HUES48 (cell line): ENCODE data around the gene OTUB1.

Experiments
- H3K27ac ChIP-seq: one replicate; pipeline ENCODE4 v1.7.0; 2013; ENCODE audit warnings: low read depth, low read length, inconsistent platforms
- H3K27me3 ChIP-seq: 2 replicates; pipeline ENCODE4 v1.6.1; 2013; ENCODE audit warnings: mild to moderate bottlenecking, low read length; ENCODE audit not compliant: control insufficient read depth, insufficient read depth
- H3K36me3 ChIP-seq: 2 replicates; pipeline ENCODE4 v1.6.1; 2013; ENCODE audit warnings: low read length; ENCODE audit not compliant: control insufficient read depth, insufficient read depth
- H3K4me1 ChIP-seq: 2 replicates; pipeline ENCODE4 v1.6.1; 2013; ENCODE audit warnings: mild to moderate bottlenecking, low read length; ENCODE audit not compliant: control insufficient read depth, insufficient read depth
- H3K4me3 ChIP-seq: 2 replicates; pipeline ENCODE4 v1.5.1; 2013; ENCODE audit warnings: mild to moderate bottlenecking, low read depth, low read length
- H3K9ac ChIP-seq: 2 replicates; pipeline ENCODE4 v1.6.1; 2013; ENCODE audit warnings: mild to moderate bottlenecking, low read depth, low read length, moderate library complexity
- H3K9me3 ChIP-seq: 2 replicates; pipeline ENCODE4 v1.6.1; 2013; ENCODE audit warnings: low read length; ENCODE audit not compliant: control insufficient read depth, insufficient read depth

OTUB1 gene

GRCh38 chr11:63978551-63979239 lies 7.5 kb upstream of the OTUB1 start:
- Histone ChIP-seq H3K27me3 (no peaks in the 10 kb centered on the region), H3K9ac (peak overlapping the region; percentile 15; the same call in 1 of the 2 replicates), H3K36me3 (peaks cover 17% of the 10 kb centered on the region), H3K9me3 (no peaks in the 10 kb centered on the region), H3K4me1 (peaks cover 22% of the 10 kb centered on the region), H3K4me3 (no peak overlapping the region), H3K27ac (peak overlapping the region; percentile 78)

GRCh38 chr11:63979426-63979825 lies 6.8 kb upstream of the OTUB1 start:
- H3K9ac ChIP-seq, result no peak overlapping the region
- H3K9me3 ChIP-seq, result no peaks in the 10 kb centered on the region
- H3K4me1 ChIP-seq, result peaks cover 22% of the 10 kb centered on the region
- H3K27me3 ChIP-seq, result no peaks in the 10 kb centered on the region
- no peak overlapping the region for H3K4me3 ChIP-seq
- peaks cover 17% of the 10 kb centered on the region for H3K36me3 ChIP-seq
- peak overlapping the region; percentile 78 for H3K27ac ChIP-seq

DNA sequence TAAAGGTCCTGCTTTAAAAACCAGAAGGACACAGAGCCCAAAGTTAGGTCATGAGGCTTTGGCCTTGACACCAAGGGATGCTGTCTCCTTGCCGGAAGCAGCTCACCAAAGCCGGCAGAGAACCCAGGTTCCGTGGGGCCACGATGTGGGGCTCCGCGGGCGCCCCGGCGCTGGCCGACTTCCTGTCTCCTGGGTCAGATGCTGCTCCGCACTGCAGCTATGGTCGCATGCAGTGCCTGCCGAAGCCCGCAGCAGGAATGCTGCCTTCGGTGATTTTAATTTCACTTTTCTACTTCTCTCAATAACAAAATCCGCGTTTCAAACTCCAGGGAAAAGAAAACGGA lies 454 bp upstream of the OTUB1 start:
- H3K27me3 ChIP-seq, result no peaks in the 10 kb centered on the region
- H3K9ac ChIP-seq, result peak overlapping the region; percentile 98
- no peaks in the 10 kb centered on the region for H3K9me3 ChIP-seq
- peak overlapping the region; percentile 99 for H3K4me3 ChIP-seq
- H3K27ac ChIP-seq, result peak overlapping the region; percentile 99
- H3K36me3 ChIP-seq, result peaks cover 30% of the 10 kb centered on the region
- H3K4me1 ChIP-seq, result peaks cover 19% of the 10 kb centered on the region

DNA sequence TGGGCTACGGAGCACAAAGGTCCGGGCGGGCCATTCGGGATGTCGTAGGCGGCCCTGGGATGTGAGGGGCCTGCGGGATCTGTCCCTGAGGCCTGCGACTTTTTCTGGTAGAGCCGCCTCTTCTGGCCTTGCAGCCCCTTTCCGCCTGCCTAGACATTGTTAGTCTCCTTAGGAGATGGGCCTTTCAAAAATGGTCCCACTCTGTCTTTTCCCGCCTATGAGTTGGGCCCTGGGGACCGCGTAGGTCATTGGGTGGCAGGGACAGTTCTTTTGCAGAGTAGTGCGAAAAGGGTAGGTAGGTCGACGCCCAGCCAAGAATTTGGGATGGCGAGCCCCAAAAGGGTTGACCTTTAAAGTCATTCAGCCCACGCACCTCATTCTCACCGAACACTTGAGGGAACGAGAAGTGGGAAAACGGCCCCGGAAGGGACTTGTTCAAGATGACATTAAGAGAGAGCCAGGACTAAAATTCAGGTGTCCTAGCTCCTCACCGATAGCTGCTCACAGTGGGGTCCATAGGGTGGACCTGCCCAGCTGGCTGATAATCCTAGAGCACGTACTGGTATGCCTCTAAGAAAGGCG lies 785 bp downstream of the OTUB1 start:
- Histone ChIP-seq H3K4me1 (peaks cover 19% of the 10 kb centered on the region), H3K9ac (peak overlapping the region; percentile 98), H3K27ac (peak overlapping the region; percentile 99), H3K9me3 (no peaks in the 10 kb centered on the region), H3K4me3 (peak overlapping the region; percentile 99), H3K36me3 (peaks cover 43% of the 10 kb centered on the region), H3K27me3 (no peaks in the 10 kb centered on the region)

- no peak overlapping the region for H3K4me3 ChIP-seq
- peaks cover 12% of the 10 kb centered on the region for H3K4me1 ChIP-seq
- H3K36me3 ChIP-seq, result peaks cover 73% of the 10 kb centered on the region
- H3K27ac ChIP-seq, result no peak overlapping the region
- H3K9me3 ChIP-seq, result no peaks in the 10 kb centered on the region
- no peaks in the 10 kb centered on the region for H3K27me3 ChIP-seq
- no peak overlapping the region for H3K9ac ChIP-seq
Observed at GRCh38 chr11:63991558-63991957, 5.3 kb downstream of the OTUB1 start.

GRCh38 chr11:63993100-63993499 lies 6.9 kb downstream of the OTUB1 start:
- Histone ChIP-seq H3K27me3 (no peaks in the 10 kb centered on the region), H3K4me3 (no peak overlapping the region), H3K9me3 (no peaks in the 10 kb centered on the region), H3K9ac (no peak overlapping the region), H3K27ac (no peak overlapping the region), H3K4me1 (peaks cover 3% of the 10 kb centered on the region; the same call in 1 of the 2 replicates), H3K36me3 (peaks cover 80% of the 10 kb centered on the region)

GRCh38 chr11:63993993-63994392 lies 7.8 kb downstream of the OTUB1 start:
- H3K4me1 ChIP-seq, result peaks cover 8% of the 10 kb centered on the region; the same call in 1 of the 2 replicates
- no peak overlapping the region for H3K9ac ChIP-seq
- H3K4me3 ChIP-seq, result no peak overlapping the region
- no peak overlapping the region for H3K27ac ChIP-seq
- peaks cover 72% of the 10 kb centered on the region for H3K36me3 ChIP-seq
- no peaks in the 10 kb centered on the region for H3K9me3 ChIP-seq
- no peaks in the 10 kb centered on the region for H3K27me3 ChIP-seq

DNA sequence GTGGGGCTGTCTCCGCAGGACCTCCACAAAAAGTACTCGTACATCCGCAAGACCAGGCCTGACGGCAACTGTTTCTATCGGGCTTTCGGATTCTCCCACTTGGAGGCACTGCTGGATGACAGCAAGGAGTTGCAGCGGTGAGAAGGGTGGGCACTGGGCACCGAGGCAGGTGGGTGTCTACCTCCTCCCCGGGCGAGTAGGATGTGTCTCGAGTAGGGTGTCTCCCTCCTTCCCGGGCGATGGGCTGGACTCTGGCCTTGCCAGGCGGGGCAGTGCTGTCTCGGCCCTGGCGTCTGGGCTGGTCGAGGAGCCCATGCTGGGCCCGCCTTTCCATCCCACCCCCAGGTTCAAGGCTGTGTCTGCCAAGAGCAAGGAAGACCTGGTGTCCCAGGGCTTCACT lies 10.3 kb downstream of the OTUB1 start:
- peaks cover 9% of the 10 kb centered on the region for H3K27me3 ChIP-seq
- H3K36me3 ChIP-seq, result peaks cover 51% of the 10 kb centered on the region
- no peak overlapping the region for H3K27ac ChIP-seq
- peaks cover 8% of the 10 kb centered on the region; the same call in 1 of the 2 replicates for H3K4me1 ChIP-seq
- H3K9me3 ChIP-seq, result no peaks in the 10 kb centered on the region
- H3K9ac ChIP-seq, result no peak overlapping the region
- H3K4me3 ChIP-seq, result no peak overlapping the region

- Histone ChIP-seq H3K4me1 (peaks cover 8% of the 10 kb centered on the region; the same call in 1 of the 2 replicates), H3K27me3 (peaks cover 16% of the 10 kb centered on the region), H3K27ac (no peak overlapping the region), H3K4me3 (no peak overlapping the region), H3K9ac (no peak overlapping the region), H3K36me3 (peaks cover 44% of the 10 kb centered on the region), H3K9me3 (no peaks in the 10 kb centered on the region)
Observed at GRCh38 chr11:63997104-63997700, 11.0 kb downstream of the OTUB1 start.

GRCh38 chr11:63997801-63998337 lies 11.6 kb downstream of the OTUB1 start:
- H3K4me3 ChIP-seq, result no peak overlapping the region

More at GRCh38 chr11:63997801-63998337, 11.6 kb downstream of the OTUB1 start:
- Histone ChIP-seq H3K9ac (no peak overlapping the region), H3K27ac (no peak overlapping the region), H3K4me1 (peaks cover 8% of the 10 kb centered on the region; the same call in 1 of the 2 replicates), H3K27me3 (peaks cover 22% of the 10 kb centered on the region), H3K9me3 (no peaks in the 10 kb centered on the region), H3K36me3 (peaks cover 44% of the 10 kb centered on the region)
